ENCODE data around the gene LPIN1. TPM values are rescaled to one million over a fixed set of nuclear protein-coding genes. Genes with fewer than 3 reads are reported as not detected.

LPIN1 gene, protein sequence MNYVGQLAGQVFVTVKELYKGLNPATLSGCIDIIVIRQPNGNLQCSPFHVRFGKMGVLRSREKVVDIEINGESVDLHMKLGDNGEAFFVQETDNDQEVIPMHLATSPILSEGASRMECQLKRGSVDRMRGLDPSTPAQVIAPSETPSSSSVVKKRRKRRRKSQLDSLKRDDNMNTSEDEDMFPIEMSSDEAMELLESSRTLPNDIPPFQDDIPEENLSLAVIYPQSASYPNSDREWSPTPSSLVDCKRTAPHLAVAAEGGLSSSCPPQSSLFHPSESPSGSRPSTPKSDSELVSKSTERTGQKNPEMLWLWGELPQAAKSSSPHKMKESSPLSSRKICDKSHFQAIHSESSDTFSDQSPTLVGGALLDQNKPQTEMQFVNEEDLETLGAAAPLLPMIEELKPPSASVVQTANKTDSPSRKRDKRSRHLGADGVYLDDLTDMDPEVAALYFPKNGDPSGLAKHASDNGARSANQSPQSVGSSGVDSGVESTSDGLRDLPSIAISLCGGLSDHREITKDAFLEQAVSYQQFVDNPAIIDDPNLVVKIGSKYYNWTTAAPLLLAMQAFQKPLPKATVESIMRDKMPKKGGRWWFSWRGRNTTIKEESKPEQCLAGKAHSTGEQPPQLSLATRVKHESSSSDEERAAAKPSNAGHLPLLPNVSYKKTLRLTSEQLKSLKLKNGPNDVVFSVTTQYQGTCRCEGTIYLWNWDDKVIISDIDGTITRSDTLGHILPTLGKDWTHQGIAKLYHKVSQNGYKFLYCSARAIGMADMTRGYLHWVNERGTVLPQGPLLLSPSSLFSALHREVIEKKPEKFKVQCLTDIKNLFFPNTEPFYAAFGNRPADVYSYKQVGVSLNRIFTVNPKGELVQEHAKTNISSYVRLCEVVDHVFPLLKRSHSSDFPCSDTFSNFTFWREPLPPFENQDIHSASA
- 10 to 100 TPM; 38.7 to 69.1 TPM for total RNA-seq
- long read RNA-seq, full-length matches to known transcripts: 2 of 19 reads
- long read RNA-seq, partial matches to known transcripts: 8 of 19 reads
- long read RNA-seq, other reads (novel, unspliced or antisense): 9 of 19 reads

DNA sequence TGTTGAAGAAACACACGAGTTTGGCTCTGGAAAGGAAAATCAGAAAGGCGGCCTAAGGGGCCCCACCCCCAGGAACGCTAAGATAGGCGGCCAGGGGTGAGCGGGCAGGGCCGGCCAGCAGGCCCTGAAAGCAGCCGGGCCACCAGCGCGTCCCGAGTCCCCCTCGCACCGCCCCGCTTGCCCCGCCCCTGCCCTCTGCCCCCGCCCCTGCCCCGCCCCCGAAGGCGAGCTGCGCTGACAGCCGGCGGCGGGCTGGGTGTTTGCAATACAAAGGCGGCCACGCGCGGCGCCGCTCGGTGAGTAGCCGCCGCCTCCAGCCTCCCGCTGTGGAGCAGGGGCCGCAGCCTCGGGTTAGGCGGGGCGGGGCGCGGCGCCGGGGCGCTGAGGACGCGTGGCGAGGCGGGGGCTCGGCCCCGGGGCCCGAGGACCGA, at the start of gene LPIN1:
Gene LPIN1 (plus strand): TSS at position 257 of the 431 bp plus-strand sequence. CDS start 18,910 bp downstream, outside the sequence.
- intact Hi-C loops (cut with DNase I): loop anchor here (5.0 to 10.0 kb wide), 2 partner anchors 52 to 54 kb away; no protein-coding TSS in a partner anchor
- DNase-seq (peak; percentile 92), ATAC-seq (peak; percentile 85 to 91)

DNA sequence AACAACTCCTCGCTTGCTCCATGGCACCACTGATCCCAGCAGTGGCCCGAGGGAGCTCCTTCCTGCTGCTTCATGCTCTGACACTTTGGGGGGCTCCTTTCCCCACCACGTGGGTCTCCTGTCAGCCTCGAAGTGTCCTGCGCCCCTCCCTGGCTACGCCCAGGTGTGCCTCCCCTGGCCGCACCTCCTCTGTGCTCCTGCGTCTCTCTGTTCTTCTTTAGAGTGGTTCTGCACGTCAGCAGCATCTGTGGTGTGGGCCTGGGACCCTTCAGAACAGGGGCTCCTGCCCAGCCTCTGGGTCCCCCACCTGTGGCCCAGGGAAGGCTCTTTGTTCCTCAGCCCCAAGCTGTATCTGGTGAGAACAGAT, 49.7 kb upstream of the LPIN1 start:
- intact Hi-C loops (cut with DNase I): loop anchor here in 1 of 2 donors (10.0 kb wide), 1 partner anchor 48 kb away; the partner anchor contains the start of gene LPIN1
- no peak for ATAC-seq
- no peak for DNase-seq

DNA sequence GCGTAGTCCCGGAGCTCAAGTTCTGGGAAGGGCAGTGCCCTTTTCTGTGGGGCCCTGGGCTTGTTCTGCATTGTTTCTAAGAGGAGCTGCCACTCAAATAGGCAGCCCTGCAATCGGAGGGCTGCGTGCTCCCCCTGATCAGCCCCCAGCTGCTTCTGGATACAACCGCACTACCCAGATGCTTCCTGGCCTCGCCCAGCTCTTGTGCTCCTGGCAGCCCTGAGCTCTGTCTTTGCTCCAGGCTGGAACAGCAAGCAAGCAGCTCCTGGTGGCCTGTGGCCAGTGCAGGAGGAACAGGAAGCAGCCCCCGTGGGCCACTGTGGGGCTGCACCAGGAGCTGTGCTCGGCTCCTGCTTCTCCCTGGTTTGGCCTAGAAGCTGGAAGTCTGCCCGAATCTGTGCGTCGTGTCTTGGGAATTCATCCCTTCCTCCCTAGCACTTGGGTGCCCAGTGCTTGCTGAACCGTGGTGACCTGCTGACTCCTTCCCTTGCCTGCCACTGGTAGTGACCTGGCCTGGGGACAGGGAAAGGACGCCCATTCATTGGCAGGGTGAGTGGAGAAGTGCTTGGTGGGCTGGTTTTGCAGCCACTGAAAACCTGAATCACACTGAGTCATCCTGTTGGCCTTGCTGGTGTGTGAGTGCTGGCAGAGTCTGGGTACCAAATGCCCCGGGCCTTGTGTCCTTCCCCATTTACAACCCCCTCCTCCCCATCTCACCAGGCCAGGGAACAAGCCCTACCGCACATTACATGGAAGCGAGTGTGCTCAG, 49.1 kb upstream of the LPIN1 start:
- DNase-seq: peak; percentile 41
- ATAC-seq: peak; percentile 22 to 50
- intact Hi-C loops (cut with DNase I): loop anchor here in 1 of 2 donors (10.0 kb wide), 1 partner anchor 48 kb away; the partner anchor contains the start of gene LPIN1

DNA sequence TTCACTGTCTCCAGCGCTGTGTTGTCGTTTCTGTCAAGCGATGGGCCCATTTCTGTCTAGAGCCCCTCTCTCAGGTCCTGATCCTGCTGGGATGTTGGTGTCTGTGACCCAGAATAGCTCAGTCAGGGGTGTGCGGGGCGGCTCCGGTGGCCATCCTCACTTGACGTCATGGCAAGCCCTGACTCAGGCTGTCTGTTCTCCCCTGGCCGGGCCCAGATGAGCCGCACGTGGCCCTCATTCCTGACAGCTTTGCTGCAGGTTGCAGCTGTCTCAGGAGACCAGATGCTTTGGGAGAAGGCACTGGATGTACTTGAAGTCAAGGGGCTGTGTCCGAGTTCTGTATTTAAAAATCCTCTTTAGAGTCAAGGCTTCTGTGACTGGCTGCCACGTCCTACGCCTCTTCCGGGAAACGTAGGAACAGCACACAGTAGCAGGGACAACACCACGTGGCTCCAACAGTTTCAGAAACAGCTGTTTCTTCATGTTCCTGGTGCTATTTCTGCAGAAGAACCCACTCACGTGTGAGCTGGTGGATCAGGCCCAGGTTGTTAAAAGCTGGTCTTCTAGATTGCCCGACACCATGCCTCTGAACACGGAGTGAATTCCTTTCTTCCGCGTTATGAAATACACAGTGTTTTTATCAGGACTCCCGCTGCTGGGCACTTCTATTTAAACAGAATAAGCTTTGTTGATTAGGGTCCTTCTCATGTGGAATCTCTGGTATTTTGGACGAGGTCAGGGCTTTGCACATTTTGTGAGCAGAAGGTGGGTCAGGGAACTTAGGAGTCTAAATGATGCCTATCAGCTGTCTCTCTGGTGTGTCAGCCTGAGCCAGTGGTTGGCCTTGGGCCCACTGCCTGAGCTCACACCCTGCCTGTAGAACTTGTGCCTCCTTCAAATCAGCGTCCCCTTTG, 48.2 kb upstream of the LPIN1 start:
- DNase-seq (peak; percentile 85), ATAC-seq (peak; percentile 78 to 80)
- intact Hi-C loops (cut with DNase I): loop anchor here in 1 of 2 donors (10.0 kb wide), 1 partner anchor 47 kb away; the partner anchor contains the start of gene LPIN1

DNA sequence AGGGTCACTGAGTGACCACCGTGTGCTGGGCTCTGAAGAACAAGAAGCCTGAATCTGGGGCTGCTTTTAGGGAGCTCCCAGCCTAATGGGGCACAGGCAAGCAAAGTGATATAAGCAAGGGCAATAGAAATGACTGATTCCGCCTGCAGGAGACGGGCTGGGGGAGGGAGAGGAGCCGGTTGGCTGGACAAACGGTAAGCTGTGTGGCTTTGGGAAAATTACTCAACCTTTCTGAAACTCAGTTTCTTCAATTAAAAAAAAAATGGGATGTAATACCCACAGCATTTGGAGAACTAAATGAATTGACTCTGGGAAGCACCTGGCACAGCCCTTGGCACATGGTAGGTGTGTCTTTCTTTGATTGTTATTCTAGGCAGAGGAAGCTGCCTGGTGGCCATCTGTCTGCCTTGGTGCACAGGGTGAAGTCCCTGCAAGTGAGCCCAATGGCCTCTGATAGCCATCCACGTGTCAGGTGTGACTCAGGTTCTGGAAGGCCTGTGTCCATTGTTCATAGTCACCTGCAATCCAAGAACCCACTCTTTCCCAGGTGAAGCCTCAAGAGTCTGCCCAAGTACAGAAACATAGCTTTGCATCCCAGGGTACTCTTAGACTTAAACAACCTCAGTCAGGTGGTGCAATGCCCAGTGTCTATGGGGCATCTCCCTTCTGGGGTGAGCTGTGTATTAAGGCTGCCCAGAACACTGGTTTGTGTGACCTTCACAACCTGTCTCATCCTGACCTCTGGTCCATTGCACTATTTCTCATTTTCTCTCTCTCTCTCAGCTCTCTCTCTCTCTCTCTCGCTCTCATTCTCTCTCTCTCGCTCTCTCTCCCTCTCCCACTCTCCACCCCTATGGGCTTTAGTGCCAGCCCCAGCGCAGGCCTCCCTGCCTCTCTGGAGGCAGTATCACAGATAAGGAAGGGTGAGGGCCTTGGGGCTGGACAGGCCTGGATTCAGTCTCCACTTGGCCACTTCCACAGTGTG, 46.5 kb upstream of the LPIN1 start:
- ATAC-seq (no peak), DNase-seq (no peak)
- intact Hi-C loops (cut with DNase I): loop anchor here in 1 of 2 donors (10.0 kb wide), 1 partner anchor 45 kb away; the partner anchor contains the start of gene LPIN1

DNA sequence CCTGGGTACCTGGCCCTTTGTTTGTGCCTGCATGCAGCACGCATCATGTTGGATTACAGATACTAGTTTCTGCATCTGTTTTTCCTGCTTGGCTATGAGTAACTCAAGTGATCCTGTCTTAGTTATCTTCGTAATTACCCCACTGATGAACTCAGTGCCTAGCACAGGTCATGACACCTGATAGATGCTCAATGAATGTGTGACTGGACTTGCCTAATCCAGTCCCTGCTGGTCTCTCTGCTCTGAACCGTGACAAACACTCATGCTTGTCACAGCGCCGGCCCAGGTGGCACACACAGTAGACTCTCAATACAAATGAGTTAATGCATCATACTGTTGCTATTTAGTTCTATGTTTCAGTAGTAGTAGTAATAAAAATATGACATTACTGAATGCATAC, 45.2 kb upstream of the LPIN1 start:
- intact Hi-C loops (cut with DNase I): no loop called here
- DNase-seq (no peak), ATAC-seq (no peak)

DNA sequence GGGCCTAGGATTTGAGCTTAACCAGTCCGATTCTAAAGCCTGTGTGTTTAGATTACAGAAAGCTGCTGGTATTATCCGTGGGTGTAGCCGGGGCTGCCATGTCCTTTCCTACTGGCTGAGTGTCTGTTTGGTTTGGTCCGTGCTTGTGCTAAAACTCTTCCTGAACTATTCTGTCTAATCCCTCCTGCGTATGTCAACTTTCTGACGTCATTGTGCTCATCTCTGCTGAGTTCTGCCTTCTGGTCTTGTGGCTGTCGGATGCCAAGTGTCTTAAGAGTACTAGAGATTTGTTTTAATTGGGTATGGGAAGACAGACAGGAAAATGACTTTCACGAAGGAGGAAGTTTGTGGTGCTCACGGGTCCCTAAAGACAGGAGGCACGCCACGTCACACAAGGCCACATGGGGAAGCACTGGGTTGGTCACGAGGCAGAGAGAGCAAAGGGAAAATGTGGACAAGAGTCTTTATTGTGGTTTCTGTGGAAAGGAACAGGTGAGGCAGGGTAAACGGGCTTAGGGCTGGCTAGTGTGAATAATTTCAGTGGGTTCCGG, 44.6 kb upstream of the LPIN1 start:
- DNase-seq (peak; percentile 50), ATAC-seq (no peak)
- intact Hi-C loops (cut with DNase I): no loop called here

DNA sequence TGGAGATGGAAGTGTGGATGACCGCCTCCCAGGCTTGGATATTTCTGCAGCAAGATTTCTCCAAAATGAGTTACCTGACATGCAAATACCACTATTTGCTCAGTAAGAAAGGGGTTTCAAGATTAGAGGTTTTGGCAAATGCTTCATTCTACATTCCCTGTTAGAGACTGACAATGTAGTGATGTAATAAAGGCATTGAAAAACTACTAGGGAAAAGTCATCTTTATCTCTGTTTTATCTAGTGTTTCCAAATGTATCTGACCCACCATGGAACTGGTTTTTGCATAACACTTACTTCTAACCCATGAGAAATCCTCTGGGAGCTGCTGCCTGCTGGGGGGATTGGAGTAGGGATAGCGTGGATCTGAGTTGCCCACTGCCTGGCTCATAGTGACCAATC, 43.5 kb upstream of the LPIN1 start:
- intact Hi-C loops (cut with DNase I): no loop called here
- DNase-seq (no peak), ATAC-seq (no peak)

DNA sequence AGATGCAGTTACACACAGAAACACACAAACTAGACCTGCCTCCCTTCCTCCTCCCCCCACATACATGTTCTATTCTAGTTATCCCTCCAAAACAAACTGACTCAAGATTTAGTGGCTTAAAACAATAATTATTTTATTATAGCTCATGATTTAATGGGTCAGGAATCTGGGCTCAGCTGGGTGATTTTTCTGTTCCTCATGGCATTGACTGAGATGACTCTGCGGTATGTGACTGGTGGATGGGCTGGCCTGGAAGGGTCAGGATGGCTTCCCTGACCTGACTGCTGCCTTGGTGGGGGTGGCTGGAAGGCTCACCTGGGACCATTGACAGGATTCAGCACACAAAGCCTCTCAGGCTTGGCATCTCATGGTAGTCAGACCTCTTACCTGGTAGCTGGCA, 42.7 kb upstream of the LPIN1 start:
- ATAC-seq: no peak
- DNase-seq: no peak
- intact Hi-C loops (cut with DNase I): no loop called here

DNA sequence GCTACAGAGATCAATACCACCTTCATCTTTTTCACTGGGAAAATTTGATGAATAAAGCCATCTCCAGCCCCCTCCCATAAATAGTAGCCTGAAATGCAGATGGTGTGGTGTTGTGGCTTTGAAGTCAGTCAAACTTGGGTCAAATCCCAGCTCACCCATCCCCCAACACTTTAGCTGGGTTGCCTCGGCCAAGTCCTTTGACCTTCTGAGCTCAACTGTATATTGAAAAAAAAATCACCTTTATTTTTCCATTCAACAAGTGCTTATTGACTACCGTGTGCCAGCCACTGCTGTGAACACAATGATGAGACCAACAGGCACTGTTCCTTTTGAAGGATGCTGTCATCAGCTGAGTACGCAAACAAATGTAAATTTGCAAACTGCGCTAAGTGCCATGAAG, 41.4 kb upstream of the LPIN1 start:
- intact Hi-C loops (cut with DNase I): no loop called here
- DNase-seq (no peak), ATAC-seq (no peak)

DNA sequence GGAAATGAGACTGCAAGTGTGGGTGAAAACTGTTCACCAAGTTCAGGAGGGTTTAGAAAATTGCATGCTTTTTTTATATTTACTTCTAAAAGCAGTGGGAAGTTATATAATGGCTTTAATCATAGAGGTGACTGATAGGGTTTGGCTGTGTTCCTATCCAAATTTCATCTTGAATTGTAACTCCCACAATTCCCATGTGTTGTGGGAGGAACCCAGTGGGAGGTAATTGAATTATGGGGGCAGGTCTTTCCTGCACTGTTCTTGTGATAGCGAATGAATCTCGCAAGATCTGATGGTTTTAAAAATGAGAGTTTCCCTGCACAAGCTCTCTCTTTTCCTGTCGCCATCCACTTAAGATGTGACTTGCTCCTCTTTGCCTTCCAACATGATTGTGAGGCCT, 40.7 kb upstream of the LPIN1 start:
- DNase-seq (no peak), ATAC-seq (no peak)
- intact Hi-C loops (cut with DNase I): no loop called here

DNA sequence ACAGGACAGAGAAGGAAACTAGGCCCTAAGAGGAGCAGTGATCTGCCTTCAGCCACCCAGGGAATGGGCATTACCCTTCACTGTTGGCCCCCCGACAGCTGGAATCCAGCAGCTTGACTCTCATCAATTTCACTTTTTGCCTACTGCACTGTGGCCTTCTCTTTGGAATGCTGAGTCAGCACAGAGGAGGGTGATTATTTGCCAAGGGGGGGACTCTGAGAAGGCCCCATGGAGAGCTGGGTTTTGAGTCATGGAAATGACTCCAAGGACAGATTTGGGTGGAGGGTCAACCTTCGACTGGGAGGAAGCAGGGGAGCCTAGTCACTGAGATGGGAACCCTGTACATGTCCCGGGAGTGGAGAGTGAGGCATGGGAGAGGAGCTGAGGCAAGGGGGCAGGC, 38.3 kb upstream of the LPIN1 start:
- DNase-seq: no peak
- intact Hi-C loops (cut with DNase I): no loop called here

DNA sequence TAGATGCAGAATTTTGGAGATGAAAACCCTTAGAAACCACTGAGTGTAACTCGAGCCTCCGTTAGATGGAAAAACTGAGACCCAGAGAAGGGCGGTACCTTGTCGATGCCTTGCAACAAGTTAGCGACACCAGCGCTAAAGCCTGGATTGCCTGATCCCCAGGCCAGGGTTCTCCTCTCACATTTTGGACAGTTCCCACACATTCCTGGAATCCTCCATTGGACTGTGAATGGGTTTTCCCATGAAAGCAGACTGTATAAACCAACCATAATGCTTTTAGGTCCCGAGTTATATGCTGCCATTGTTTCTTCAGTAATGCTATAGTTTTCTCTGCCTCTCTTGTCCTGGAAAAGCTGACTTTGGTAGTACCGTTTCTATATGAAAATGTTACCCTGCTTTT, 37.1 kb upstream of the LPIN1 start:
- no peak for ATAC-seq
- intact Hi-C loops (cut with DNase I): no loop called here
- no peak for DNase-seq

More for the DNA sequence above, 38.3 kb upstream of the LPIN1 start:
- no peak for ATAC-seq

DNA sequence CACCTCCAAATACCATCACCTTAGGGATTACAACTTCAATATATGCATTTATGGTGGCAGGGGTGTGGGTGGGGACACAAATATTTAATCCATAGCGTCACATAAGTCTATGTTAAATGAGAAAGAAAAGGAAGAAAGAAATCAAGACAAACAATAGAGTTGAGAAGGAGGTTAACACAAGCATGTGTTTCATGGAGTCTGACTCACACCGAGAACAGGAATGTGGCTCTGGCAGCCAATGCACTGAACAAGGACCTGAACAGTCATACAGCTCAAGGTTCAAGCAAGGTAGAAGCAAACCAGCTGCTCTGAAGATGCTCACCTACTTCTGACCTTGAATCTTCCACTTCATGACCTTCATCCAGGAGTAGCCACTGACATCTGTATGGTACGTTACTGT, 36.2 kb upstream of the LPIN1 start:
- peak; percentile 40 for DNase-seq
- ATAC-seq: peak in 1 of 2 donors; percentile 91
- intact Hi-C loops (cut with DNase I): no loop called here

DNA sequence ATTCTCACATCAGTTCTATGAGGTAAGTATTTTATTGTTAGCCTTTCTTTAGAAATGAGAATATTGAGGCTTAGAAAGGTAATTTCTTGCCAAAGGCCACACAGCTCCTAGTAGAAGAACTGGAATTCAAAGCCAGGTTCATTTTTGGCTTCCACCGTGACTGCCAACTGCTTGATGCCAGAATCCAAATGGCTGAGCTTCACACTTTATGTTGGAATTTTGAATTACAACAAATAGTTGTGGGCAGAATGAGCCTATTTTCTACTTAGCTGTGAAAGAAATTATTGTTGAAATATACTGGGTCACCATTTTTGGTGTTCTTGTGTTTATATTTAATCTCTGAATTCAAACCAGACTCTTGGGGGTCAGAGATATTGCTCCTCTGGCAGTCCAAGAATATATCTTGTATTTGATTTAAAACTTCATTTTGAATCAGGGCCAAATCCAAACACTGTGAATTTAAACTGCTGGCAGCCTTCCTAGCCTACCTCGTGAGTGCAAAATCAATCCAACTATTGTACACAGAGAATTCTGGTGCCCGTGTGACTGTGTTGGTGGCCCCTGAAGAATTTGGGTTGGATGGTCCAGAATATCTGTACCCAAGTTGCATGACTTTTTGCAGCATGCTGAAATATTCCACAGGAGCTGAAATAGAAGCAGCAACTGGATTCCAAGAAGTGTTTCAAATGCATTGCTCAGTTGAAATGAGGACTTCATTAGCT, 35.6 kb upstream of the LPIN1 start:
- DNase-seq (no peak), ATAC-seq (no peak)
- intact Hi-C loops (cut with DNase I): no loop called here

DNA sequence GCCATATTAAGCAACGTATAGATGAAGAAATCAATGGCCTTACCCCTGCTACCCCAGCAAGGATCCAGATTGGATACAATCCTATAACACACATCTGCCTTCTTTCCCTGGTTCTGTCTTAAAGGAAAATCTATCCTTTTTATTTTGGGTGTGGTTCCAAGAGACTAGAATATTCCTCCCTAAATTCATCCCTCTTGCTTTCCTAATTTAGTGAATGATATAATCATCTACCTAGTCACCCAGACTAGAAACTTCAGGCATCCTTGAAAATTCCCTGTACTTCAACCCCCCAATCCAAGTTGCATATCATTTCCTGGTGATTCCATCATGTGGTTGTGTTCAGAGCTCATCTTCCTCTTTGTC, 35.1 kb upstream of the LPIN1 start:
- DNase-seq (no peak), ATAC-seq (no peak)
- intact Hi-C loops (cut with DNase I): no loop called here

Measured in left cardiac atrium (tissue), 4 donors.